ENCODE results near the gene HAGH. TPM values are rescaled to one million over a fixed set of nuclear protein-coding genes. Genes with fewer than 3 reads are reported as not detected.
A peak's percentile ranks its signal among the peaks of the same experiment; 100 is the strongest.

HAGH gene
- polyA plus RNA-seq, 2 donors, result 41.1 to 57.9 TPM

DNA sequence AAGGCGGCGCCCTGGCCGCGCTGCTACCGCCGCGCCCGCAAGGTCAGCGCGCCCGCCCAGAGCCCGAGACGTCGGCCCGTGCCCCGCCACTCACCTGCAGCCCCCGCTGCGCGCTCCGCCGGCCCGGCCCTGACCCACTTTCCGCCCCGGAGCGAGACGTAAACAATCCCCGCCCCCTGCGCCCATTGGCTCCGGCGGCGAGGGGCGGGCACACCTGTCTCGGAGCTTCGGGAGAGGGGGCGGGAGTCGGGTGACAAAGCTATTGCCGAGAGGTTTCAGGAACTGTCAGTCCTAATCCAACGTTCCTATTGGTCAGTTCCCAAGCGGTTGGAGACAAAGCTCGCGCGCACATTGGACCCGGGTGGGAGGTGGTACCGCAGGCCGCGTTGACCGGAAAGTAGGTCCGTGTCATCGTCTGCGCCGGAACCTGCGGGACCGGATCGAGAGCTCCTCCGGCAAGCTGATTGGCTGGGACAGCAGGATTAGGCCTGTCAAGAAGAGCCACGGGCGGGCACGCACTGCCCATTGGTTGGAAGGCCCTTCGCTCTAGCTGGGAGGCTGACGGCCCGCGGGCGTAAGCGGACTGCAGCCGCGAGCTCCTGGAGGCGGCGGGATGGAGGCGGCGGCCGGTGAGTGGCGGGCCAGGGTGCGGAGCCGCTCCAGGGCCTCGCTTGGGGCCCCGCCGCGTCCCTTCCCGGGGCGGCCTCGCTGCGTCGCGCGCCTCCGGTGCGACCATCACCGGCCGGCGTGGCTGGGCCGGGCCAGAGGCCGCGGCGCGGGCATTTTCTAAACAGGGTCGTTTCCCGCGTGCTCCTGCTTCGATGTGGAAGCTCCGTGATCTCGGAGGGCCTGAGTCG is 44.0 kb downstream of the HAGH start, which contains the start of the genes NUBP2 and SPSB3:
NUBP2 (plus strand) TSS at position 553 of the 857 bp plus-strand sequence; CDS start at position 614, 61 bp downstream.
SPSB3 (minus strand) TSS at position 164 of the 857 bp plus-strand sequence. CDS start 1,088 bp downstream, outside the sequence.
- Histone ChIP-seq H3K9me3 (ENCODE audit: control insufficient read depth in 2 of 2, insufficient read depth in 1 of 2, low read depth in 1 of 2, low read length in 1 of 2) (peaks cover 0 to 2% of the 10 kb centered on the region in 2 donors), H3K4me3 (ENCODE audit: low read depth in 1 of 2, low read length in 2 of 2) (peak within 1 kb of the TSS; percentile 78 to 84), H3K4me1 (ENCODE audit: control insufficient read depth in 2 of 2, insufficient read depth in 2 of 2, low read length in 1 of 2) (peaks cover 8 to 16% of the 10 kb centered on the region in 2 donors), H3K27me3 (ENCODE audit: control insufficient read depth in 1 of 2, insufficient read depth in 2 of 2, low read length in 2 of 2) (no peaks in the 10 kb centered on the region), H3K36me3 (ENCODE audit: control insufficient read depth in 2 of 2, insufficient read depth in 2 of 2, low read length in 1 of 2) (peaks cover 0 to 40% of the 10 kb centered on the region in 2 donors), H3K27ac (ENCODE audit: low read depth in 2 of 2, low read length in 1 of 2) (peak within 1 kb of the TSS; percentile 93 to 94)
- 0% methylated on average over 85 to 102 of the region's 102 CpGs for WGBS, 2 donors

GRCh38 chr16:1781758-1782407 is 44.7 kb downstream of the HAGH start:
- Histone ChIP-seq H3K9me3 (ENCODE audit: control insufficient read depth in 2 of 2, insufficient read depth in 1 of 2, low read depth in 1 of 2, low read length in 1 of 2) (peaks cover 0 to 2% of the 10 kb centered on the region in 2 donors), H3K36me3 (ENCODE audit: control insufficient read depth in 2 of 2, insufficient read depth in 2 of 2, low read length in 1 of 2) (peaks cover 0 to 39% of the 10 kb centered on the region in 2 donors)

DNA sequence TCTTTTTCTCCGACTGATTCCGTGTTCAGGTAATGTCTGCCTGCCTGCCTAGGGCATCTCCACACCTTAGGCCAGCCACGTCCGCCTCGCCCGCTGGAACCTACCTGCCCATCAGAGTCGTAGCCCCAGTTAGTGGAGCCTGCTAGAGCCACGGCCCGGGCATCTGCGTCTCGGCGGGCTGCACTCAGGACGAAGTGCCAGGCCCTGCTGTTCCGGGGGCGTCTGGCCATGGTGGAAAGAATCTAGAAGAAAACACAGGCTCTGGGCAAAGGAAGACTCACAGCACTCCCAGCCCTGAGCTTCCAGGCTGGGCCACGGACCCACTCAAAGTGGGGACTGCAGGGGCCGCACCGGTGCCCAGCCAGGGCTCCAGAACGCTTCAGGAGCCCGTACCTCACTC is 45.4 kb downstream of the HAGH start:
- H3K9me3 ChIP-seq (ENCODE audit: control insufficient read depth in 2 of 2, insufficient read depth in 1 of 2, low read depth in 1 of 2, low read length in 1 of 2), result peaks cover 0 to 2% of the 10 kb centered on the region in 2 donors
- H3K4me3 ChIP-seq (ENCODE audit: low read depth in 1 of 2, low read length in 2 of 2), result peak overlapping the region; percentile 75 to 78
- peak overlapping the region; percentile 93 to 94 for H3K27ac ChIP-seq (ENCODE audit: low read depth in 2 of 2, low read length in 1 of 2)
- no peaks in the 10 kb centered on the region for H3K27me3 ChIP-seq (ENCODE audit: control insufficient read depth in 1 of 2, insufficient read depth in 2 of 2, low read length in 2 of 2)
- WGBS, 2 donors, result 61 to 62% methylated on average over 20 of the region's 20 CpGs
- H3K36me3 ChIP-seq (ENCODE audit: control insufficient read depth in 2 of 2, insufficient read depth in 2 of 2, low read length in 1 of 2), result peaks cover 0 to 40% of the 10 kb centered on the region in 2 donors
- H3K4me1 ChIP-seq (ENCODE audit: control insufficient read depth in 2 of 2, insufficient read depth in 2 of 2, low read length in 1 of 2), result peaks cover 9 to 19% of the 10 kb centered on the region in 2 donors

More at GRCh38 chr16:1781758-1782407, 44.7 kb downstream of the HAGH start:
- 1% methylated on average over 60 to 70 of the region's 70 CpGs for WGBS, 2 donors
- Histone ChIP-seq H3K4me3 (ENCODE audit: low read depth in 1 of 2, low read length in 2 of 2) (peak overlapping the region; percentile 75 to 78), H3K27me3 (ENCODE audit: control insufficient read depth in 1 of 2, insufficient read depth in 2 of 2, low read length in 2 of 2) (no peaks in the 10 kb centered on the region), H3K27ac (ENCODE audit: low read depth in 2 of 2, low read length in 1 of 2) (peak overlapping the region; percentile 93 to 94), H3K4me1 (ENCODE audit: control insufficient read depth in 2 of 2, insufficient read depth in 2 of 2, low read length in 1 of 2) (peaks cover 8 to 17% of the 10 kb centered on the region in 2 donors)

DNA sequence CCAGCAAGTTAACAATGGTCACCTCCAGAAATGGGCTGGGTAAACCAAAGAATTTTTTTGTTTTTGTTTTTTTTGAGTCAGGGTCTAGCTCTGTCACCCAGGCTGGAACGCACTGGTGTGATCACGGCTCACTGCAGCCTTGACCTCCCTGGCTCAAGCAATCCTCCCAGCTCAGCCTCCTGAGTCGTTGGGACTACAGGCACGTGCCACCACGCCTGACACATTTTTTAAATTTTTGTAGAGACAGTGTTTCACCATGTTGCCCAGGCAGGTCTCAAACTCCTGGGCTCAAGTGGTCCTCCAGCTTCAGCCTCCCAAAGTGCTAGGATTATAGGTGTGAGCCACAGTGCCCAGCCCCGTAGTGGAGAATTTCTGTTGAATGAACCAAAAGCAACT is 46.0 kb downstream of the HAGH start:
- 71 to 72% methylated on average over 6 of the region's 6 CpGs for WGBS, 2 donors
- peaks cover 9 to 19% of the 10 kb centered on the region in 2 donors for H3K4me1 ChIP-seq (ENCODE audit: control insufficient read depth in 2 of 2, insufficient read depth in 2 of 2, low read length in 1 of 2)
- no peaks in the 10 kb centered on the region for H3K27me3 ChIP-seq (ENCODE audit: control insufficient read depth in 1 of 2, insufficient read depth in 2 of 2, low read length in 2 of 2)
- peak overlapping the region in 1 of 2 donors; percentile 19 for H3K27ac ChIP-seq (ENCODE audit: low read depth in 2 of 2, low read length in 1 of 2)
- H3K9me3 ChIP-seq (ENCODE audit: control insufficient read depth in 2 of 2, insufficient read depth in 1 of 2, low read depth in 1 of 2, low read length in 1 of 2), result peaks cover 0 to 2% of the 10 kb centered on the region in 2 donors
- peaks cover 0 to 41% of the 10 kb centered on the region in 2 donors for H3K36me3 ChIP-seq (ENCODE audit: control insufficient read depth in 2 of 2, insufficient read depth in 2 of 2, low read length in 1 of 2)
- H3K4me3 ChIP-seq (ENCODE audit: low read depth in 1 of 2, low read length in 2 of 2), result peak overlapping the region in 1 of 2 donors; percentile 78

GRCh38 chr16:1779741-1780676 is 46.6 kb downstream of the HAGH start:
- WGBS, 2 donors, result 77 to 80% methylated on average over 27 of the region's 27 CpGs
- Histone ChIP-seq H3K27ac (ENCODE audit: low read depth in 2 of 2, low read length in 1 of 2) (peak overlapping the region; percentile 4 to 59), H3K36me3 (ENCODE audit: control insufficient read depth in 2 of 2, insufficient read depth in 2 of 2, low read length in 1 of 2) (peaks cover 0 to 44% of the 10 kb centered on the region in 2 donors), H3K9me3 (ENCODE audit: control insufficient read depth in 2 of 2, insufficient read depth in 1 of 2, low read depth in 1 of 2, low read length in 1 of 2) (peaks cover 0 to 2% of the 10 kb centered on the region in 2 donors), H3K27me3 (ENCODE audit: control insufficient read depth in 1 of 2, insufficient read depth in 2 of 2, low read length in 2 of 2) (no peaks in the 10 kb centered on the region), H3K4me3 (ENCODE audit: low read depth in 1 of 2, low read length in 2 of 2) (peak overlapping the region; percentile 5 to 16), H3K4me1 (ENCODE audit: control insufficient read depth in 2 of 2, insufficient read depth in 2 of 2, low read length in 1 of 2) (peaks cover 9 to 22% of the 10 kb centered on the region in 2 donors)

- Histone ChIP-seq H3K4me1 (ENCODE audit: control insufficient read depth in 2 of 2, insufficient read depth in 2 of 2, low read length in 1 of 2) (peaks cover 12 to 28% of the 10 kb centered on the region in 2 donors), H3K27me3 (ENCODE audit: control insufficient read depth in 1 of 2, insufficient read depth in 2 of 2, low read length in 2 of 2) (no peaks in the 10 kb centered on the region), H3K36me3 (ENCODE audit: control insufficient read depth in 2 of 2, insufficient read depth in 2 of 2, low read length in 1 of 2) (peaks cover 0 to 44% of the 10 kb centered on the region in 2 donors), H3K9me3 (ENCODE audit: control insufficient read depth in 2 of 2, insufficient read depth in 1 of 2, low read depth in 1 of 2, low read length in 1 of 2) (peaks cover 0 to 2% of the 10 kb centered on the region in 2 donors), H3K27ac (ENCODE audit: low read depth in 2 of 2, low read length in 1 of 2) (peak overlapping the region; percentile 4 to 59), H3K4me3 (ENCODE audit: low read depth in 1 of 2, low read length in 2 of 2) (peak overlapping the region; percentile 5 to 16)
- WGBS, 2 donors, result 79 to 80% methylated on average over 8 of the region's 8 CpGs
Measured at GRCh38 chr16:1779234-1779701, 47.4 kb downstream of the HAGH start.

DNA sequence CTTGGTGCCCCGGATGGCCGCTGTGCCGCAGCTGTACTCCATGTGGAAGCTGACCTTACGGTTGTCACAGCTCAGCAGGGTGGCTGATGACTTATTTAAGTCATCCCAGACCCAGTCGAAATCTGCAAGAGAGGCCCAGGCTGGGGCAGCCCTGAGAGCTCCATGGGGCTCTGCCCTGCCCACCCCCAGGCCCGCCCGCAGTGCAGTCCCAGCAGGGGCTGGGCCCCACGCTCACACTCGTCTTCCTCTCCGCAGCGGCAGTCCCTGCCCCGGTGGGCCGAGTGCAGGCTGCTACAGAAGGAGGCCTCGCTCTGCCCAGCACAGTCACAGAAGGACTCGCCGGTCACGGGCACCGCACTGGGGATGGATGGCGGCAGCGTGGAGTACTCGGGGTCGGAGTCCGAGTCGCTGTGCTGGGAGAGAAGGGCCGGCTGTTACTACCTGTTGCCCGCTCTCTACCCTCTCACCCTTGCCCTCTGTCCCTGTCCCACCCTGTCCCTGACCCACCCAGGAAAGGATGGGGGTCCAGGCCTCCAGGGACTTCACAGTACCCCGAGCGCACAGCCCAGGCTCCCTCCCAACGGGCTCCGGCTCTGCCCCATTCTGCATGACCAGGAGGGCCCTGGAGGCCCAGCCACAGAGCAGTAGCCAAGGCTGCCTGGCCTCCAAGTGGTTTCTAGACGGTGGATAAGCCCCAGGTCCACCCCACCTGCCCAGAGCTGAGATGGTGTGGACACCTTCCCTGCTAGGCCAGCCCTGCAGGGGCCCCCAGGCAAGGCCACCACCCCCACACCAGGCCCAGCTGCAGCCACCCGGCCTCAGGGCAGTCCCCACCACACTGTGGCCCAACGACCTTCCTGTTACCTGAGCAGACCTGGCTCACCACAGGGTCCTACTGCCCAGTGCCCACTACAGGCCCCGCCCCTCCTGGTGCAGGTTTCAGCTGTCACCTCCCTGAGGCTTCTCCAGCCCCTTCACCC is 48.1 kb downstream of the HAGH start:
- peaks cover 0 to 44% of the 10 kb centered on the region in 2 donors for H3K36me3 ChIP-seq (ENCODE audit: control insufficient read depth in 2 of 2, insufficient read depth in 2 of 2, low read length in 1 of 2)
- H3K27me3 ChIP-seq (ENCODE audit: control insufficient read depth in 1 of 2, insufficient read depth in 2 of 2, low read length in 2 of 2), result no peaks in the 10 kb centered on the region
- no peak overlapping the region for H3K4me3 ChIP-seq (ENCODE audit: low read depth in 1 of 2, low read length in 2 of 2)
- H3K4me1 ChIP-seq (ENCODE audit: control insufficient read depth in 2 of 2, insufficient read depth in 2 of 2, low read length in 1 of 2), result peaks cover 10 to 32% of the 10 kb centered on the region in 2 donors
- WGBS, 2 donors, result 83 to 85% methylated on average over 32 to 34 of the region's 34 CpGs
- H3K9me3 ChIP-seq (ENCODE audit: control insufficient read depth in 2 of 2, insufficient read depth in 1 of 2, low read depth in 1 of 2, low read length in 1 of 2), result peaks cover 0 to 2% of the 10 kb centered on the region in 2 donors
- H3K27ac ChIP-seq (ENCODE audit: low read depth in 2 of 2, low read length in 1 of 2), result no peak overlapping the region

All from esophagus (tissue), 2 donors.